IPS-NIHi7 (cell line): Measurements from ENCODE around the gene NLRP7.
"Not testable (repeated sequence)": the region's sequence is repeated elsewhere in the genome, so short reads cannot be mapped to it uniquely, and the experiment has no call there.

Experiments
- DNase-seq: peaks from one replicate; pipeline ENCODE4 v3.0.0; 2012; ENCODE audit warnings: mixed read lengths; ENCODE audit errors: extremely low spot score

Gene NLRP7

DNA sequence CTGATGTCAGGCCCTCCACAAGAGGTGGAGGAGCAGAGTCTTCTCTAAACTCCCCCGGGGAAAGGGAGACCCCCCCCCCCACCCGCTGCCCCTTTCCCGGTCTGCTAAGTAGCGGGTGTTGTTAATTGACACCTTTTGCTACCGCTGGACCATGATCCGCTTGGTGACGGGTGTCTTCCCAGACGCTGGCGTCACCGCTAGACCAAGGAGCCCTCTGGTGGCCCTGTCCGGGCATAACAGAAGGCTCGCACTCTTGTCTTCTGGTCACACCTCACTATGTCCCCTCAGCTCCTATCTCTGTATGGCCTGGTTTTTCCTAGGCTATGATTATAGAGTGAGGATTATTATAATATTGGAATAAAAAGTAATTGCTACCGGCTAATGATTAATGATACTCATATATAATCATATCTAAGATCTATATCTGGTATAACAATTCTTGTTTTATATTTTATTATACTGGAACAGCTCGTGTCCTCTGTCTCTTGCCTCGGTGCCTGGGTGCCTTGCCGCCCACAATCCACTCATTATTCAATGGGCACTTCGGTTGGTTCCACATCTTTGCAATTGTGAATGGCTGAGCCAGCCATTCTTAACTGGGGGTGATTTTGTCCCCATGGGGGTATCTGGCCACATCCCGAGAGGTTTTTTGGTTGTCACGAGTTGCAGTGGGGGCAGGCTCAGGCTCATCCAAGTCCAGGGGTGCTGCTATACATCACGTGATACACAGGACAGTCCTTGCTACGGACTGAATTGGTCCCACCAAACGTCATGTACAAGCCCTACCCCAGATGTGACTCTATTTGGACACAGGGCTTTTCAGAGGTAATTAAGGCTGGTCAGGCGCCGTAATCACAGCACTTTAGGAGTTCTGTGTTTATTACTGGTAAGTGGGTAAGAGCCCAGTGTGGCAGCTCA is 27.4 kb downstream of the NLRP7 start:
- not testable (repeated sequence) for DNase-seq

DNA sequence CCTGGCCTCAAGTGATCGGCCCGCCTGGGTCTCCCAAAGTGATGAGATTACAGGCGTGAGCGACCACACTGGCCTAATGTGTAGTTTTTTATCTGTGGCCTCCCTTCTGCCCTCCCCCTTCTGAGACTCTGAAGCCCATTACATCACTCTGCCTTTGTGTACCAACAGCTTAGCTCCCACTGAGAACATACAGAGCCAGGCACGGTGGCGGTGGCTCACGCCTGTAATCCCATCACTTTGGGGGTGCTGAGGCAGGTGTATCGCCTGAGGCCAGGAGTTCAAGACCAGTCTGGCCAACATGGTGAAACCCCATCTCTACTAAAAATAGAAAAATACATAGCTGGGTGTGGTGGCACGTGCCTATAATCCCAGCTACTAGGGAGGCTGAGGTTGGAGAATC is 28.8 kb downstream of the NLRP7 start:
- DNase-seq: no peak

DNA sequence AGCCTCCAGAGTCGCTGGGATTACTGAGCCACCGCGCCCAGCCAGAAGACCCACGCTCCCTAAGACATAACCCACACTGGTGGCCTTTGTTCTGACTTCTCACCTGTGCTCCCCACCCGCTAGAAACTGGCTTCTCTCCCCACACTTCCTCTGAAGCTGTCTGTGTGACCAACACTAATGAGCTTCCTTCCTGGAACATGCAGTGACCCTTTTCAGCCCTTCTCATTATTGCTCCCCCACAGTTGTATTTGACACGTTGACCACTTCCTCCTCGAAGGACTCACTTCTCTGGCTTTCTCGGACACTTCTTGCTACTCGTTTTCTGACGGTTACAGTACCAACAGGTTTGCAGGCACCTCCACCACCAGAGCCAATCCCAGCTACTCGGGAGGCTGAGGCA is 30.5 kb downstream of the NLRP7 start:
- no peak for DNase-seq

DNA sequence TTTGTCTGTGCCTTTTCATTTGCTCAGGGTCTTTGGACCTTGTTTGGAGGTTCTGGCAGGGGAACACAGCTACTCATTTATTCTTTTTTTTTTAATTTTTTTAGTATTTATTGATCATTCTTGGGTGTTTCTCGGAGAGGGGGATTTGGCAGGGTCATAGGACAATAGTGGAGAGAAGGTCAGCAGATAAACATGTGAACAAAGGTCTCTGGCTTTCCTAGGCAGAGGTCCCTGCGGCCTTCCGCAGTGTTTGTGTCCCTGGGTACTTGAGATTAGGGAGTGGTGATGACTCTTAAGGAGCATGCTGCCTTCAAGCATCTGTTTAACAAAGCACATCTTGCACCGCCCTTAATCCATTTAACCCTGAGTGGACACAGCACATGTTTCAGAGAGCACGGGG is 39.4 kb downstream of the NLRP7 start:
- DNase-seq: not testable (repeated sequence)

- DNase-seq: no peak
These were observed 40.5 kb downstream of the NLRP7 start for GRCh38 chr19:54906819-54907218.

GRCh38 chr19:54905803-54906511 is 41.4 kb downstream of the NLRP7 start, which contains the start of gene NCR1:
Gene NCR1, plus strand, starts transcription at chr19:54906148. Its CDS starts 40 bp downstream, at chr19:54906188.
- DNase-seq: no peak

GRCh38 chr19:54905421-54905802 is 41.9 kb downstream of the NLRP7 start:
- no peak for DNase-seq

DNA sequence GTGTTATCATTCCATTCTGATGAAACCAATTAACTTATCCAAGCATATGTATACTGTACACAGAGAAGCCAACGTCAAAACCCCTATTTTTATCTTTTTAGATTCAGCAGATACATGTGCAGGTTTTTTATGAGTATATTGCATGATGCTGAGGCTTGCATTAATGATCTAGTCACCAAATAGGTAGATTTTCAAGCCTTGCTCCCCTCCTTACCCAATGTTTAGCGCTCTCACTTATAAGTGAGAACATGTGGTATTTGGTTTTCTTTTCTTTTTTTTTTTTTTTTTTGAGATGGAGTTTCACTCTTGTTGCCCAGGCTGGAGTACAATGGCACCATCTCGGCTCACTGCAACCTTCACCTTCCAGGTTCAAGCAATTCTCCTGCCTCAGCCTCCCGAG is 43.1 kb downstream of the NLRP7 start:
- DNase-seq: not testable (repeated sequence)

- no peak for DNase-seq
These were observed 44.0 kb downstream of the NLRP7 start for GRCh38 chr19:54903303-54903702.

GRCh38 chr19:54902061-54902460 is 45.3 kb downstream of the NLRP7 start:
- no peak for DNase-seq

- DNase-seq: not testable (repeated sequence)
These were observed 46.2 kb downstream of the NLRP7 start for GRCh38 chr19:54901153-54901552.

- not testable (repeated sequence) for DNase-seq
These were observed 47.7 kb downstream of the NLRP7 start for GRCh38 chr19:54899646-54900045.

DNA sequence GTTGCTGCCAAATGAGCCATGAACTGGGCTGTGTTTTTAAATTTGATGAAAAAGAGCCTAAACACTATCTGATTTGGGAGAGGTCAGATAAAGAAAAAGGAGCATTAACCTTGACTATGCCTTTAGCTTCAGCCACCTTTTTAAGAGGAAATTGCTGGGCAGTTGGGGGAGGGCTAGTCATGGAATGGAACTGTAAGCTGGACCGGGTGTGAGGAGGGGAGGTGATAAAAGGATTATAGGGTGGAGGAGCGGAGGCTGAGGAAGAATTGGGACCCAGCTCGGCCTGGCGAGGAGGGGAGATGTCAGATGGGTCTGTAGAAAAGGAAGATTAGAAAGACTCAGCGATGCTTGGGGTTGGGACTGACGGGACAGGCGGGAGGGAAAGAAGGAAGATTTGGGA is 48.6 kb downstream of the NLRP7 start:
- not testable (repeated sequence) for DNase-seq

DNA sequence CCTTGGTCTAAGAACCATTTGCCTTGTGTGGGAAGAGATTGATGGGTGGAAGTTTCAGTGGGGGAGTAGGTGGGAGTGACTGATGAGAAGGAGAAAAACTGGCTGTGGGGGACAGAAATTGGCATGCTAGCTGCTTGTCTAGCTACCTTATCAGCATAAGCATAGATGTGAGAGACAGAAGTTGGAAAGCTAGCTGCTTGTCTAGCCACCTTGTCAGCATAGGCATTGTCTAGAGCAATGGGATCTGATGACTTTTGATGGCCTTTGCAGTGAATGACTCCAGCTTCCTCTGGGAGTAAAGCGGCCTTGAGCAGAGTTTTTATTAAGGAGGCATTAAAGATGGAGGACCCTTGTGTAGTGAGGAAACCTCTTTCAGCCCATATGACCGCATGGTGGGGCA is 51.3 kb downstream of the NLRP7 start:
- no peak for DNase-seq

DNA sequence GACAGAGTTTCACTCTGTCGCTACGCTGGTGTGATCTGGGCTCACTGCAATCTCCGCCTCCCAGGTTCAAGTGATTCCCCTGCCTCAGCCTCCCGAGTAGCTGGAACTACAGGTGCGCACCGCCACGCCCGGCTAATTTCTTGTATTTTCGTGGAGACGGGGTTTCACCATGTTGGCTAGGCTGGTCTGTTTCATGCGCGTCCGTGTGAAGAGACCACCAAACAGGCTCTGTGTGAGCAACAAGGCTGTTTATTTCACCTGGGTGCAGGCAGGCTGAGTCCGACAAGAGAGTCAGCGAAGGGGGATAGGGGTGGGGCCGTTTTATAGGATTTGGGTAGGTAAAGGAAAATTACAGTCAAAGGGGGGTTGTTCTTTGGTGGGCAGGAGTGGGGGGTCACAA is 53.2 kb downstream of the NLRP7 start:
- DNase-seq: not testable (repeated sequence)

- DNase-seq: peak; percentile 67
These were observed 53.9 kb downstream of the NLRP7 start for GRCh38 chr19:54893406-54893805.

DNA sequence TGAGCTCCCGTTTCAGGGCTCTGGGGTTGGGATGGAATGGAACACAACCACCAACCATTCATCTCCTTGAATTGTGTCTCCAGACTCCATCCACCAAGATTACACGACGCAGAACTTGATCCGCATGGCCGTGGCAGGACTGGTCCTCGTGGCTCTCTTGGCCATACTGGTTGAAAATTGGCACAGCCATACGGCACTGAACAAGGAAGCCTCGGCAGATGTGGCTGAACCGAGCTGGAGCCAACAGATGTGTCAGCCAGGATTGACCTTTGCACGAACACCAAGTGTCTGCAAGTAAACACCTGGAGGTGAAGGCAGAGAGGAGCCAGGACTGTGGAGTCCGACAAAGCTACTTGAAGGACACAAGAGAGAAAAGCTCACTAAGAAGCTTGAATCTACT is 57.8 kb downstream of the NLRP7 start:
- DNase-seq: no peak

DNA sequence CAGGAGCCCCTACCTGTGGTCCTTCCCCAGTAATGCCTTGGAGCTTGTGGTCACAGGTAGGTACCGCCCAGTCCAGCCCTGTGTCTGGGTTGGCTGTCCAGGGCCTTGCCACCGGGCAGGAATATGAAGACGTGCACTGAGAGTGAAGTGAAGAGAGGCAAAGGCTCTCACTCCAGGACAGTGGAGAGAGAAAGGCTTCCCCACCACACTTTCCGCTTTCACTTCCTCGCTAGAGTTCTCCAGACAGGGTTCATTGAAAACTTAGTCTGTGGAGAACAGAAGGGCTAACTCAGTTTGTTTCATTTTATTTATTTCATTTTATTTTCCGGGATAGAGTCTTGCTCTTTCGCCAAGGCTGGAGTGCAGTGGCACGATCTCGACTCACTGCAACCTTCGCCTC is 59.1 kb downstream of the NLRP7 start:
- no peak for DNase-seq

GRCh38 chr19:54883228-54883627 is 64.1 kb downstream of the NLRP7 start:
- DNase-seq: no peak

- no peak for DNase-seq
These were observed 64.6 kb downstream of the NLRP7 start for GRCh38 chr19:54882758-54883157.

GRCh38 chr19:54881884-54882283 is 65.4 kb downstream of the NLRP7 start:
- no peak for DNase-seq

DNA sequence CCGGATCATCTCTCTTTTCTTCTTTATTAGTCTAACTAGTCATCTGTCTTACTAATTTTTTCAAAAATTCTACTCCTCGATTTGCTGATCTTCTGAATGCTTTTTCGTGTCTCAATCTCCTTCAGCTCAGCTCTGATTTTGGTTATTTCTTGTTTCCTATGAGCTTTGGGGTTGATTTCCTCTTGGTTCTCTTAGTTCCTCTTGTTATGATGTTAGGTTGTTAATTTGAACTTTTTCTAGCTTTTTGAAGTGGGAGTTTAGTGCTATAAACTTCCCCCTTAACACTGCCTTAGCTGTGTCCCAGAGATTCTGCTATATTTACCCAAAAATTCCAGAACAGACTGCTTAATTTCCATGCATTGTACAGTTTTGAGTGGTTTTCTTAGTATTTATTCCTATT is 69.9 kb downstream of the NLRP7 start:
- no peak for DNase-seq

GRCh38 chr19:54875506-54875905 is 71.8 kb downstream of the NLRP7 start:
- no peak for DNase-seq
